Stimulated activated CD4-positive, alpha-beta T cell treated with anti-CD3 and anti-CD28 coated beads, Interleukin-12 subunit alpha, Interleukin-12 subunit beta, amount 100 ng/mL, for 4 hours (primary cell): ENCODE results near the gene LAMA5.
"Not testable (repeated sequence)": the region's sequence is repeated elsewhere in the genome, so short reads cannot be mapped to it uniquely, and the experiment has no call there.

Experiments
- DNase-seq: peaks from one replicate; pipeline ENCODE4 v3.0.0-alpha.2; 2020

Gene LAMA5

DNA sequence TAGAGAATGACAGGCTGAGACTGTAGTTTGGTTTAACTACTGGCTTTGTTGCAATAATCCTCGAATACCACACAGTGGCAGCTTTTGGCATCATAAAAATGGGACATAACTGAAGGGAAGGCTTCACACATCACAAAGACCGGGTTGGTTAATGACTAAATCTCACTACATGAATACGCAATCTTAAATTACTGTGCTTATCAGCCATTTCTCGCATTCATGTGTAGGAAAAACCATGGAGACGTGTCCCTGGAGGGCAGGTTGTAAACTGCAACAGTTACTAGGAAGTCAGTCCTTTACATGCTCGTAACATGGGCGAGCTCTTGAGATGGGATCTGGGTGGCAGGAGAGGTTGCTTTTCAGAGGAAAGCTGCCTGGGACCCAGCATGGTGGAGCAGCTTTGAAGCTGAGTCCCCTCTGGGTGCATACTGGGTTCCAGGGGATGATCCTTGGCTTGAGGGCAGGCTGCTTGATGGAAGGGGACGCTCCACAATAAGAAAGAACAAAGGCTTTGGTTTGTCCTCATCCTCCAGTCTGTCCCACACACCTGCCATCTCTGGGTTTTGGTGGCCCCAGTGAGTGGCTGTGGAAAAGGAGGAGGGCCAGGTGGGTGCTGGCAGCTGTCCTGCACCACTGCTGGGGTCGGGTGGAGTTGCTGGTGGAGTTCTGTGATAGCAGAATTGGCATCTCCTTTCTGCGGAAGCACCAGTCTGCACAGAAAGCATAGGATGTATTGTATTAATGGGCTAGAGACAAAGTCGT, 21.9 kb upstream of the LAMA5 start:
- DNase-seq: no peak

DNA sequence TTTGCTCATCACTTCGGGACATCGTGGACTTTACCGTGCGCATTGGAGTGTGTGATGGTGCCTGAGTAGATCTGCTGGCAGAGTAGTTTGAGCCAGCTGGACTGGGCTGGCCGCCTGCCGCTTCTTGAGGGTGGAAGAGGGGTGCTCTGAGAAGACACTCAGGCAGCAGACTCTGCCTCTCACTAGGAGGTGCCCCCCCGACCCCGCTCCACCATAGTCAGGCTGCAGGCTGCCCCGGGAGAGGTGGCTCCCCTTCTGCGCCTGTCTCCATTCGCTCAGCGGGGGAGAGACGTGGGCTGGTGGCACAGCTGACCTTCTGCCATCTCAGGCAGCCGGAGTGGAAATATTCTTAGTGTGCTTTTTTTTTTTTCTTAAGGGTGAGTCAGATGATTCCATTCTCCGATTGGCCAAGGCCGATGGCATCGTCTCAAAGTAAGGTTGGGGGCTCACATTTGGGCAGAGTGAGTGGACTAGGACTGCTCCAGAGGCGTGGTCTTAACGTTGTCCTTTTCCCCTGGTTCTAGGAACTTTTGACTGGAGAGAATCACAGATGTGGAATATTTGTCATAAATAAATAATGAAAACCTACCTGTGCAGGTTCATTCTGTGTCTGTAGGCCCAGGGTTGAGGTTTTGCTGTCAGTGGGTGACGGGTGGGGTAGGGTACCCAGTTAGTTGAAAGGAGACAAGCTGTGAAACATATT, 21.0 kb upstream of the LAMA5 start:
- DNase-seq: no peak

DNA sequence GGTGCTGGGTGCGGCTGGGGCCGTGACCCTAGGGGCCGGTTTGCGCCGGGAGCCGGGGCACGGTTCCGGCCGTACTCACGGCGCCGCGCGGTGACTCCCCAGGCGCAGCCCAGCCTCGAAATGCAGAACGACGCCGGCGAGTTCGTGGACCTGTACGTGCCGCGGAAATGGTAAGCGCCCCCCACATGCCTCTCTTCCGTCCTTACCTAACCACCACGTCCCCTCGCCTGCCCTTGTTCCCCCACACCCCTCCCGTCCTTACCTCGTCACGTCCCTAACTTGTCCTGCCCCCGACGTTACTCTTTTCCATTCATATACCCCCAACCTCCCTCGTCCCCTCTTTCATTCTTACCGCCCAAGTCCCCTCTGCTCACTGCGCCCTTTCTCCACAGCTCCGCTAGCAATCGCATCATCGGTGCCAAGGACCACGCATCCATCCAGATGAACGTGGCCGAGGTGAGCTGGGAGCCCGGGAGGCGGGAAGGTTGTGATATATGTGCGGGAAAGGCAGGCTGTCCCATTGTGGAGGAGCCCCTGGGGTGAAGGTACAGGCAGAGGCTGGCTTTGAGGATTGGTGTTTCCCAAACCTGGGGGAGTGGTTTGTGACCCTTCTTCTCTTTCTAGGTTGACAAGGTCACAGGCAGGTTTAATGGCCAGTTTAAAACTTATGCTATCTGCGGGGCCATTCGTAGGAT, 20.3 kb upstream of the LAMA5 start:
- DNase-seq: no peak

DNA sequence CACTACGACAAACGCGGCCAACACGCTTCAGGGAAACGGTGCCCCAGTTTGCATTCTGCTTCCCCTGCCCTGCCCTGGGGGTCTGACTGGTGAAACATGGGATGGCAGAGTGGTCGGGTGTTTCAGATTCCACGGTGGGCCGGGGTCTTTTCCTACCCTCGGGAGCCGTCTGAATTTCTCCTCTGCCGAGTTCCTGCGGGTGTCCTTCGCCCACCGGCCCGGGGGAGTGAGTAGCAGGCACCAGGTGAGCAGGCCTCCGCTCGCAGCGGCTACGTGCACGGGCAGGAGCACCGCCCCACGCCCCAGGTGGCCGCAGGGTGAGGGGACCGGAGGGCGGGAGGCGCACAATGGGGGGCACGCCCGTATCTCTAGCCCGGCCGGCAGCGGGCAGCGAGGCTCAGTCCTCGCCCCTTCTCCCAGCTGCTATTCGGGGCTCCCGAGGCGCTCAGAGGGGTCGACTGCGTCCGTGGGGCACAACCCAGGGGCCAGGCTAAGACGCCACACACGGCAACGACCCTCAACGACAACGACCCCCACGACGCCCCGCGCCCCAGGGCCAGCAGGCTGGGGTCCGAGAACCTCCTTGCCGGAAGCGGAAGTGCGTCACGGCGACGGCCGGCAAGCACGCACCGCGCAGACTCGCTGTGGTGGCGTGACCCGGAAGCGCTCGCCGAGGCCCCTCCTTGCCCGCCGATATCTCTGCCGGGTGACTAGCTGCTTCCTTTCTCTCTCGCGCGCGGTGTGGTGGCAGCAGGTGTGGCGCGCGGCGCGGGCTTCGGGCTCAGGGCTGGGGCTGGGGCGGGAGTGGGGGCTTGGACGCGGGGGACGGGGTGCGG, 19.5 kb upstream of the LAMA5 start, which contains the start of gene RPS21:
TSS of gene RPS21 (plus strand) at position 721 of the 836 bp plus-strand sequence. CDS start 236 bp downstream, outside the sequence.
- DNase-seq: peak; percentile 91

DNA sequence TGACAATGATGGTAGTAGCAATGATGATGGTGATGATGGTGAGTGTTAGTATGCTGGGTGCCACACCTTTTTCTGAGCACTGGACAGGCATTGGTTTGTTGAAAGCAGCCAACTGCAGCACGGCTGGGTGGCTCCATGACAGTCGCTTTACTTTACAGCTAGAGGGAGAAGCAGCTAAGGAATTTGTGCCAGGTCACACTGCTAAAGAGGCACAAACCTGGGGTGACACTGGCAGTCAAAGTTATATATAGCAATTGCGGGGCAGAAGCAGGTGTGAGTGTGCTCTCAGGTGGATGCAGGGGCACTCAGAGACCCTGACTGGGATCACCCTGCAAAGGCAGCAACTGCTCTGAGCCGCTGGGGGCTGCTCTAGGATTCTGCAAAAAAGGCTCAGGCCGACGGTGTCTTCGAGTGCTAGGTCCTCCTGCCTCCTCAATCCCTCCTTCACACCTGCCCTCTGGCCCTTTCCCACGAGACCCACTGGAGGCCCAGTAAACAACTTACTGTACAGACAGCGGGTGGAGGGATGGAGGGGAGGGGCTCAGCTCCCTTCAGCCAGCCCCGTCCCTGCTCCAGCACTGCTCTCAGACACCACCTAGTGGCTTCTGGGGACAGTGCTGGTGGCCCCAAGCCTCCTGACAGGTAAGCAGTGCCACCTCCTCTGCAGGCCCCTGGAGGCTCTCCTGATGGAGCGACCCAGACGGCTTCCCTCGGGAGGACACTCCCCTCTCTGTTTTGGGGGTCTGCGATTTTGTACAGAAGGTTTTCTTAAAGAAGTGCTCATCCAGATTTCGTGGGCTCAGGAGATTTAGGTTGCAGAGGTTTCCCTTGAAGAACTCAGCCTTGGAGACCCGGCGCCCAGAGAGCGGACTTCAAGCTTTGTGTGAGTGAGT, 15.4 kb upstream of the LAMA5 start:
- DNase-seq: peak; percentile 76

DNA sequence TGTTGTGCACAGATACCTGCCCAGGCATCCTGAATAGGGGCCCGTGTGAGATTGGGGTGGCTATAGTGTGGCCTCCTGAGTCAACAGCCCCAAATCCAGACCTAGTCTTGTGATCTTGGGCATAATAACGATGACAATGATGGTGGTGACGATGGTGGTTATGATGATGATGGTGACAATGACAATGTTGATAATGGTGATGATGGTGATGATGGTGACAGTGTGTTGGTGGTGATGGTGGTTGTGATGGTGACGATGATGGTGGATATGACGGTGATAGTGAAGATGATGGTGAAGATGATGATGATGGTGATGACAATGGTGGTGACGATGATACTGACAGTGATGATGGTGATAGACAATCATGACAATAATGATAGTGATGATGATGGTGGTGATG, 14.7 kb upstream of the LAMA5 start:
- DNase-seq: no peak

DNA sequence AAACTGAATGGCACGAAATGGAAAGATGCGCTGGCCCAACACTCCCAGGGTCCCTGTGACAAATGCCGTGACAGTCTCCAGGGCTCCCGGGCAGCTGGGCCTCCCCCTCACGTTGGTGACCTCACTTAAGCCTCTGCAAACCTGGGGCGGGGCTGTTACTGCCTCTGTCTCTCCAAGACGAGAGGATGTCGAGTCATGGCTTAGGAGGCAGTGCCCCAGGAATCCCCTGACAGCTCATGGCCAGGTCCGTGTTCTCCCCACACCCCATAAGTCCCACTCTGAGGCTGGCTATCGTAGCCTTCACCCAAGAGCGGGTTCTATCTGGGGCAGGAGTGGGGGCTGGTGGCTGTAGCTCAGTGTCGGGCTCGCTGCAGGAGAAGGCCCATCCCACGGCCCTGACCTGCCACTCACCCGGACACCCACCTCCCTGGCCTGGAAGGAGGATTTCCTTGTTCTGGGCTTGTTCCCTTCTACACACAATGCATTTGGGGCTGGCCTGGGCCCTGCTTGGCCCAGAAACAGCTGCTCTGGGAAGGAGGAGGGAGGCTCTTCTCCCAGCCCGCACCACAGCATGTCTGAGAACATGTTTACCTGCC, 14.2 kb upstream of the LAMA5 start:
- no peak for DNase-seq

DNA sequence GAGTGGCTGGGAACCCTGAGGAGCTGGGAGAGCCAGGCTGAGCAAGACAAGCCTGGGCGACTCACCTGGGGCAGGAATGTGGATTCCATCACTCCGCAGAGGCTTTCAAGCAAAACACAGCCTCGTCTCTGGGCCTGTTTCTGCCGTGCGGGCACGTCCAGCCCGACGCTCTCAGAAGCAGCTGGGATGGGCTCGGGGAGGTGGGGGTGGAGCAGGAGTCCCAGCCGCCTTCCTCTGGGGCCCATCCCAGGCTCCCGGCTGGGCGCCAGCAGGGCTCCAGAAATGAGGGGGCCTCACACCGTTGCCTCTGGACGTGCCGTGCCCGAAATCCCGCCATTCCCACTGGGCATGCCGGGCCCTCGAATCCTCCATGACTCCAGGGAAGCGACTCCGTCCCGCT, 11.1 kb upstream of the LAMA5 start:
- no peak for DNase-seq

DNA sequence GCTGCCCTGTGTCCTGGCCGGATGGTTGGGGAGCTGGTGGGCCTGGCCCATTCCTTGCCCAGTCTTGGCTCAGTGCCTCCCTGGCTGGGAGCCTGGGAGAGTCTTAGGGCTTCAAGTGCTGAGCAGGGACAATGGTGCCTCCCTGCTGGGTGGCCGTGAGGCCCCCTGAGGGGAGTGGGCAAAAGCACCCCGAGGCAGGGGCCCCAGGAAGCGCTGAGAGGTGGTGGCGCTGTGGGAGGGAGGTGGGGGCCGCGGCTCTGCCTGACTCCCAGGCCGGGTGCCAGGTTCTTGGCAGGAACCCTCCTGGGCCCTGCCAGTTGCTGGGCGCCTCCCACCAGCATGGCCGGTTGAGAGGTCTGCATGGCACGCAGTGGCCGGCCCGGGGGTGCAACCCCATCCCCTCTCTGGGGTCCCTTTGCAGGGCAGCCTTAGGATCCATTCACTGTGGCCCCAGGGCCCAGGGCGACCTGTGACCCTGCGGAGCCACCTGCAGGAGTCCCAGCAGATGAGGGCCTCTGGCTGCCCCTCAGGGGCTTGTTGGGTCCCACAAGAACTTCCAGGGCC, 10.6 kb upstream of the LAMA5 start:
- DNase-seq: no peak

DNA sequence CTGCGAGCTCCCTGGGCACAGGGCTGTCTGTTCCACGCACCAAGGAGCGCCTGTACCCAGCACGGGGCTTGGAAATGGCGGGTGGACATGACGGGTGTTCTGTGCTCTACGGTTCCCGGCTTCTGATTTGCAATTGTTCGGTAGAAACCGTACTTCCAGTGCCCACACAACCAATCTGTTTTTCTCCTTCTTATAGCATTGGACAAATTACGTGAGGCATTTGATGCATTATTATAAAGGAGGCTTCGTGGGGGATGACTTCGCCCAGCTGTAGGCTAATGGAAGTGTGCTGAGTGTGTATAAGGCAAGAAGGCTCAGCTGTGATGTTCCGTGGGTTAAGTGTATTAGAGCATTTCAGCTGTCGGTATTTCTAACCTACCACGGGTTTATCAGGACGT, 10.0 kb upstream of the LAMA5 start:
- no peak for DNase-seq

DNA sequence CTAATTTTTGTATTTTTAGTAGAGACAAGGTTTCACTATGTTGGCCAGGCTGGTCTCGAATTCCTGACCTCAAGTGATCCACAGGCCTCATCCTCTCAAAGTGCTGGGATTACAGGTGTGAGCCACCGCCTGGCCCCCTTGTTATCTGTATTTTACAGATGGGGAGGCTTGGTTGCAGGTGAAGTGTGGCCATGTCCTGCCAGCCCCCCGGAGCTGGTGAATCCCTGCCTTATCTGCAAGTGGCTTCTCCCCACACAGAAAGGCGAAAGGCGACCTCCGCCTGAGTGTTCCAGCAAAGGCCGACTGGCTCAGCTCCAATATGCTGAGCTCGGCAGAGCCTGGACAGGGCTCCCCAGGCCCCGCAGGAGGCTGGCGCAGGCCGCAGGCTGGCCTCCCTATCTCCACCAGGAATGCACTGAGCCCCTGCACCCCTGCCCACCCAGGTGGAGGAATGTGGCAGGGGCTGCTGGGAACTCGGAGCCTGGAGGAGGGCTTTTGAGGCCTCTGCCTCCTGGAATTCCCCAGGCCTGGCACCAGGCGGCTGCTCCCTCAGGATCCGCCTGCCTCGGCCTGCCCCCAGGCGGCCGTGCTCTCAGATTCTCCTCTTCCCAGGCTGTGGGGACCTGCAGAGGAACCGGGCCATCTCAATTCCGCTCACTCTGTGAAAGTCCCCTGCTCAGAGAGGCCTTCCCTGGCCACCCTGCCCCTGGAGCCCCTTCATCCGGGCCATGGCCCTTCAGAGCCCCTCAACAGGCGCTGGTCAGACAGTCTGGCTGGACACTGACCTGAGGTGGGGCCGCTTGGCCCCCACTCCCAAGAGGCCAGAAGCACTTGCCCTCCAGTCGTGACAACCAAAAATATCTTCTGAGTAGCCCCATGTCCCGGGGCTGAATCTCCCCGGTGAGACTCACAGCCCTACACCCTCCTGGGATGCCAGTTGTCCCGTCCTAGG, 9.3 kb upstream of the LAMA5 start:
- DNase-seq: no peak

DNA sequence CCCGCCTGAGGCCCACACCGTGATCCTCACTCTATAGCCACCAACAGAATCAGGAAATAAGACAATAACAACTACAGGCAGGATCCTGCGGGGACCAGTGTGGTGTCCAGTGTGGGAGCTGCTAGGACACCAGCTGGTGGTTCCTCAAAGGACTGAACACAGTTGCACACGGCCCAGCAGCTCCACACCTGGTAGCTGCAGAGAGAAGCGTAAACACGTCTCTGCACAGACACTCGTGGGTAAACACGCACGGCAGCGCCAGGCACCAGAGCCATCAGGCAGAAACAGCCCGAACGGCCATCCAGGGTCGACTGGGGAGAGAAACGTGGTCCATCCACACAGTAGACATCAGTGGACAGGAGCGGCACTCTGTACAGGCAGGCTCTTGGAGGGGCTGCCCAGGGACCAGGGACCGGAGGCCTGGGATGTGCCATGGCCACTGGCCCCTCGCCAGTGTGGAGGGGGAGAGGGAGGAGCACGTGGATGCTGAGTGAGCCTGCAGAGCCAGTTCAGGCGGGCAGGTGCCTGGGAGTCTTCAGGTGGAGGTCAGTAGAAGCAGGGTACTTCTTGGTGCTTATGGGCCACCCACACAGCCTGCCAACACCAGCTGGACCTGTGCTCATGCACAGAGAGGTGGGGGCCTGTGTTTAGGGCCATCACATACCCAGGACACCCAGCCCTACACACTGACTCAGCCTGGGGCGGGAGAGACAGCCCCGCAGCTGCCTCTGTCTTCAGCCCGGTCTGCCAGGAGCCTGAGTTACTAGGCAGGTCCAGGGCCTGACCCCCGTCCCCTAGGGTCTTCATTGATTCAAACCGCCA, 7.4 kb upstream of the LAMA5 start:
- DNase-seq: no peak

DNA sequence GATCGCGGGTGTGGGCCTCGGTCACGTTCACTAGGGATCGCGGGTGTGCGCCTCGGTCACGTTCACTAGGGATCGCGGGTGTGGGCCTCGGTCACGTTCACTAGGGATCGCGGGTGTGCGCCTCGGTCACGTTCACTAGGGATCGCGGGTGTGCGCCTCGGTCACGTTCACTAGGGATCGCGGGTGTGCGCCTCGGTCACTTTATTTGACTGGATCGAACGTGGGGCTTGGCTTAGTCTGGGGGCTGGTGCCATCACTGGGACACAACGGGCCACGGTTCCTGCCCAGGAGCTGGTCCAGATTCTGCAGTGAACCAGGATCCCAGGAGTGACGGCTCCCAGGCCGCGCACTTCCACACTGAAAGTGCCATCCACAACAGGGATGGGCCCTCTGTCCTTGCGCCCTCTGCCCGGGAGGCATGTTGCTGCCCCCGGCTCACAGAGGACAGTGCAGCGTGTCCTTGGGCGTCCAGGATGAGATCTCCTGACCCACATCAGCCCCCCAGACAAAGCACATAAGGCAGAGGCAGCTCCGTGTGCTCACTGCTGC, 6.6 kb upstream of the LAMA5 start:
- DNase-seq: not testable (repeated sequence)

DNA sequence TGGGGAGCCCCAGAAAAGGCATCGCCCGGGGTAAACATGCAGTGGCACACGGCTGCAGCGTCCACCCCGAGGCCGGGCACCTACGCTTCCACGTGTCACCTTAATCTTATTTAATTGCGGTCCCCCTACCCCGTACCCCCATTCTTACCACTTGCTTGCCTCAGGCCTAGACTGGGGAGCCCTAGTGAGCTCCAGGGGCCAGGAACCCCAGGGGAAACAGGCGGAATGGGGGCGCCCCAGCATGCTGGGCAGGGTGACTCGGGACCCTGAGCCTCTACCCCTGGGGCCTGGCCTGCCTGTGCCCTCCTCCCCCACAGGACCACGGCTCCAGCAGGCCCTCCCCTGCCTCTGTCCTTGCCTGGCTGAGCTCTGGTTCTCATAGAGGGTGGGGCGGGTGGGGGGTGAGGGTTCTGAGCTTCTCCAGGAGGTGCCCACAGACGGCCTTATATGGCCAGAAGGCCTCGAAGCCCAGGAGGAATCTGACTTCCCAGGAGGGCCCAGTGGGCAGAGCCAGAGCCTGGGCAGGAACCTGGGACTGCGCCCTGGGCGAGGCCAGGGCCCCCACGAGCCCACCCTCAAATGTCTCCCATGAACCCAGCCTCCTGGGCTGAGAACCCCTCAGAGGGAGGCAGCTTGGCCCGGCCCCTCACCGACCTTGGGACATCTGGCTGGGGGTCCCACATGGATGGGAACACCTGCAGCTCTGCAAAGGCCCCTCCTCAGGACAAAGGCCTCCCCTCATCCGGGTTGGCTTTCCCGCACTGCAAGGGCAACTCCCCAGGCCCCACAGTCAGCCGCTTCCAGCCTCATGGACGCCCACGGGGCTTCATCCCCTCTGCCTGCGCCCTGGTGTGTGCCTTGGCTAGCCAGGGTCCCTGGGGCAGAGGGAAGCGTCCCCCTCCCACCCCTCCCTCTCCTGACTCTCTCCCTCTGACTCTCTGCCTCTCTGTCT, 5.2 kb upstream of the LAMA5 start:
- no peak for DNase-seq

DNA sequence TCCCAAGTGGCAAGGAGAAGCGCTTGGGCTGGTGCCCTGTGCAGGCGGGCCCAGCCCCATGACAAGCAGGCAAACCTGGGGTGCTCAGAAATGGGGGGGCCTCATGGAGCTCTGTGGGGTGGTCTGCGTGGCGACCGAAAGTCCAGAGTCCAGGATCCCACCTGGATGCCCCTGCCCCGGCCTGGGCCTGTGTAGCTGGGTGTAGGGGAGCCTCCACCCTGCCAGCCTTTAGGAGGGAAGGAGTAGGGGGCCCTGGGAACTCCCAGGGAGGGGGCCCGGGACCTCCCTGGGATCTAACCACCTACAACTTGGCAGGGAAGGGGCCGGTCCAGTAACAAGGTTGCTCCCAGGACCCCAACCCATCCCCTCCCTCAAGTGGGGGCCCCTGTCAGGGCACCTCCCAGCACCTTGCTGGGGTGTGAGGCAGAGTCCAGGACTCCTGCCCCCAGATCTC, 4.5 kb upstream of the LAMA5 start:
- no peak for DNase-seq

DNA sequence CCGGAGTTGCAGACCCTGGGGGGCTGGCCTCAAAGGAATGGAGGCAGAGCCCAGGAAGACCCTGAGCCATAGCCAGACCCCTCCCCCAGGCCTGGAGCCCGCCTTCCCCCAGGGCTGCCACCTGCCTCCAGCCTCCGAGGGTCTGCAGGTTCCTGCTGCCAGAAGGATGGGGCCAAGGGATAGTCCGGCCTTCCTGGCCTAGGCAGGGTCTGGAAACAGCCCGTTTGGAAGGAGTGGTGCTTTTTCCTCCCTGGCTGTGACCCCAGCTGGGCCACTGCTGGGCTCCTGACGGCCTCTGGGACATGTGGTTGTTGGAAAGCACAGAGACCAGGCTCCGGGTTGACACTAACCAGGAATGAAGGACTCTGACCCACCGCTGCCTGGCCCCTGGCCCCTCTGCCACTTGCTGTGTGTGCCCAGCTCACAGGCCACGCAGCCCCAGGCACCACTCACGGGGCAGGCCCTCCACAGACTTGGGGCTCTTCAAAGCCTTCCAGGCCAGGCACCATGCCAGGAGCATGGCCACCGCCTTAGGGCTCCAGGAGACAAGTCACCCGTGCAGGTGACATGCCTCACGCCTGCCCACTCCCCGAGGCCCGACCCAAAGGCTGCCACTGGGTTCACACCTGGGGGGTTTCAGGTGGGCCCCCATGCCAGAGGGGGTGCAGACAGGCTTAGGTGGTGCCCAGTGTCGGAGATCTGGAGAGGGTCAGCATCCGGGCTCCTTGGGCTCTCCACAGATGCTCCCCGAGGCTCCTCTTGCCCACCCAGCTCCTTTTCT, 3.9 kb upstream of the LAMA5 start:
- no peak for DNase-seq
